Neural progenitor cell (in vitro differentiated cells): ENCODE results near the gene POLR2H.

Source experiments
- CTCF ChIP-seq: fragments of 200-600 bp; sonication (generic); IDR thresholded peaks from 2 replicates; pipeline ENCODE4 v1.5.1; 2017; ENCODE audit warnings: antibody characterized with exemption, mild to moderate bottlenecking
- EZH2 ChIP-seq: fragments of 200-600 bp; sonication (generic); IDR thresholded peaks from 2 replicates; pipeline ENCODE4 v1.6.1; 2017; ENCODE audit warnings: antibody characterized with exemption, mild to moderate bottlenecking, moderate library complexity

- no peak for TF ChIP-seq CTCF
- TF ChIP-seq EZH2, result no peak
Observed at GRCh38 chr3:184359610-184360009, 1.9 kb upstream of the POLR2H start.
